ENCODE data around the gene SUSD6.

DNA sequence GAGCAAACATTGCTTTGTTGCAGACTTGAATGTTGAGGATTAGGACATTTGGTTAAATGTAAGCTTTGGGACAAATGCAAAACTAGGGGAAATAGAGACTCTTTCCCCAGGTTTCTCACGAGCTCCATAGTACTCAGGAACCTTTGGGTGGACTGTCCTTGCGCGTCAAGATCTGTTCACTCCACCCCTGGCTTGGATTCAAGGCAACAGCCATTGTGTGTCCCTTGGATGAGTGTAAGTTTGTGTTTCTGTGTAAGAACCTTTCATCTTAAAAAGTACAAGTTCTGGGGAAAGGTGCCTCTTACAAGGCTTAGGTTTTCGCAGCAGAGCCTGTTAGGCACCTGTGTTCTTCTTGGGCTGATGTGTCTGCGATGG is 3.7 kb downstream of the SUSD6 start:
- no peak for TF ChIP-seq POLR2A (IDR thresholded peaks at IDR 0.05)
- TF ChIP-seq, protein P1, sequence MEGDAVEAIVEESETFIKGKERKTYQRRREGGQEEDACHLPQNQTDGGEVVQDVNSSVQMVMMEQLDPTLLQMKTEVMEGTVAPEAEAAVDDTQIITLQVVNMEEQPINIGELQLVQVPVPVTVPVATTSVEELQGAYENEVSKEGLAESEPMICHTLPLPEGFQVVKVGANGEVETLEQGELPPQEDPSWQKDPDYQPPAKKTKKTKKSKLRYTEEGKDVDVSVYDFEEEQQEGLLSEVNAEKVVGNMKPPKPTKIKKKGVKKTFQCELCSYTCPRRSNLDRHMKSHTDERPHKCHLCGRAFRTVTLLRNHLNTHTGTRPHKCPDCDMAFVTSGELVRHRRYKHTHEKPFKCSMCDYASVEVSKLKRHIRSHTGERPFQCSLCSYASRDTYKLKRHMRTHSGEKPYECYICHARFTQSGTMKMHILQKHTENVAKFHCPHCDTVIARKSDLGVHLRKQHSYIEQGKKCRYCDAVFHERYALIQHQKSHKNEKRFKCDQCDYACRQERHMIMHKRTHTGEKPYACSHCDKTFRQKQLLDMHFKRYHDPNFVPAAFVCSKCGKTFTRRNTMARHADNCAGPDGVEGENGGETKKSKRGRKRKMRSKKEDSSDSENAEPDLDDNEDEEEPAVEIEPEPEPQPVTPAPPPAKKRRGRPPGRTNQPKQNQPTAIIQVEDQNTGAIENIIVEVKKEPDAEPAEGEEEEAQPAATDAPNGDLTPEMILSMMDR (IDR thresholded peaks at IDR 0.05): no peak
